Smooth muscle cell (in vitro differentiated cells): ENCODE data around the gene SLC6A3. TPM values are rescaled to one million over a fixed set of nuclear protein-coding genes. Genes with fewer than 3 reads are reported as not detected.

ENCODE experiments used
- DNase-seq: peaks from one replicate; lab custom pipeline; 2025; ENCODE audit not compliant: unreplicated experiment; lab: John Stamatoyannopoulos, UW
- H2AFZ ChIP-seq: fragments of 200-600 bp; sonication (generic); 2 replicates; pipeline ENCODE4 v1.6.0; 2016; ENCODE audit warnings: antibody characterized with exemption, low read depth, mild to moderate bottlenecking
- H3F3A ChIP-seq: fragments of 200-600 bp; sonication (generic); 2 replicates; pipeline ENCODE4 v1.6.0; 2017; ENCODE audit warnings: antibody characterized with exemption, low read depth
- H3K27ac ChIP-seq: fragments of 200-600 bp; sonication (generic); 2 replicates; pipeline ENCODE4 v1.5.1; 2016; ENCODE audit warnings: low read depth, mild to moderate bottlenecking
- H3K27me3 ChIP-seq: fragments of 200-600 bp; sonication (generic); 2 replicates; pipeline ENCODE4 v1.6.1; 2016; ENCODE audit warnings: low read depth, mild to moderate bottlenecking
- H3K36me3 ChIP-seq: fragments of 200-600 bp; sonication (generic); 2 replicates; pipeline ENCODE4 v1.5.1; 2016; ENCODE audit warnings: low read depth
- H3K4me1 ChIP-seq: fragments of 200-600 bp; sonication (generic); 2 replicates; pipeline ENCODE4 v1.5.1; 2016; ENCODE audit warnings: low read depth
- H3K4me2 ChIP-seq: fragments of 200-600 bp; sonication (generic); 2 replicates; pipeline ENCODE4 v1.6.0; 2016; ENCODE audit warnings: mild to moderate bottlenecking
- H3K4me3 ChIP-seq: fragments of 200-600 bp; sonication (generic); 2 replicates; pipeline ENCODE4 v1.5.1; 2016; ENCODE audit warnings: mild to moderate bottlenecking
- H3K79me2 ChIP-seq: fragments of 200-600 bp; sonication (generic); 2 replicates; pipeline ENCODE4 v1.6.0; 2016; ENCODE audit warnings: low read depth, mild to moderate bottlenecking
- H3K9ac ChIP-seq: fragments of 200-600 bp; sonication (generic); 2 replicates; pipeline ENCODE4 v1.6.0; 2016; ENCODE audit warnings: low read depth
- H3K9me3 ChIP-seq: fragments of 200-600 bp; sonication (generic); replicated peaks from 2 replicates; pipeline ENCODE4 v1.5.1; 2016; ENCODE audit warnings: low read depth
- H4K20me1 ChIP-seq: fragments of 200-600 bp; sonication (generic); 2 replicates; pipeline ENCODE4 v1.6.0; 2016; ENCODE audit warnings: low read depth
- CTCF ChIP-seq: fragments of 200-600 bp; sonication (generic); IDR thresholded peaks from 2 replicates; pipeline ENCODE4 v1.5.1; 2017; ENCODE audit warnings: borderline replicate concordance, mild to moderate bottlenecking, antibody characterized with exemption; ENCODE audit not compliant: insufficient read depth, poor library complexity, severe bottlenecking
- WGBS: methylation state at CpG from one replicate; pipeline ENCODE4 v1.1.7; 2016; ENCODE audit warnings: low lambda C conversion rate; 5-methylcytosine and 5-hydroxymethylcytosine counted together
- polyA plus RNA-seq: library from polyadenylated mRNA; unstranded; fragments of >200 nt; fragmentation: Nextera tagmentation; extraction: Ambion mirVana; gene quantifications from 2 replicates; pipeline ENCODE4 v1.2.1, GENCODE V29; 2016
- total RNA-seq: library from RNA; depleted of rRNA; stranded (reverse); fragments of >200 nt; gene quantifications from 2 replicates; pipeline ENCODE4 v1.2.3, GENCODE V29; 2014

SLC6A3 gene
- total and polyA plus RNA-seq, 2 experiments from 2014 or later: not detected

GRCh38 chr5:1484730-1485578 is 39.7 kb upstream of the SLC6A3 start:
- no peak for TF ChIP-seq CTCF

GRCh38 chr5:1483856-1484729 is 38.9 kb upstream of the SLC6A3 start:
- H3K4me3 ChIP-seq: no peak overlapping the region
- H3K27me3 ChIP-seq: no peaks in the 10 kb centered on the region
- H2AFZ ChIP-seq: no peak overlapping the region
- DNase-seq: no peak
- no peak for TF ChIP-seq CTCF
- 97% methylated on average over 29 of the region's 33 CpGs for WGBS
- H4K20me1 ChIP-seq: peaks cover 66% of the 10 kb centered on the region
- H3K27ac ChIP-seq: no peak overlapping the region
- no peak overlapping the region for H3K4me2 ChIP-seq
- no peaks in the 10 kb centered on the region for H3K79me2 ChIP-seq
- H3K9ac ChIP-seq: no peak overlapping the region
- no peaks in the 10 kb centered on the region for H3K4me1 ChIP-seq
- no peaks in the 10 kb centered on the region for H3F3A ChIP-seq
- no peaks in the 10 kb centered on the region for H3K9me3 ChIP-seq
- H3K36me3 ChIP-seq: no peaks in the 10 kb centered on the region

More at GRCh38 chr5:1484730-1485578, 39.7 kb upstream of the SLC6A3 start:
- H3K27ac ChIP-seq: no peak overlapping the region
- H3K36me3 ChIP-seq: no peaks in the 10 kb centered on the region
- 97% methylated on average over 20 of the region's 20 CpGs for whole genome bisulfite sequencing
- no peaks in the 10 kb centered on the region for H3K27me3 ChIP-seq
- H3K9me3 ChIP-seq: no peaks in the 10 kb centered on the region
- no peaks in the 10 kb centered on the region for H3K79me2 ChIP-seq
- peaks cover 66% of the 10 kb centered on the region for H4K20me1 ChIP-seq
- DNase-seq: no peak
- no peak overlapping the region for H3K9ac ChIP-seq
- no peaks in the 10 kb centered on the region for H3K4me1 ChIP-seq
- no peak overlapping the region for H3K4me2 ChIP-seq
- no peaks in the 10 kb centered on the region for H3F3A ChIP-seq
- H3K4me3 ChIP-seq: no peak overlapping the region
- H2AFZ ChIP-seq: no peak overlapping the region

GRCh38 chr5:1483064-1483463 is 37.8 kb upstream of the SLC6A3 start:
- Histone ChIP-seq H3K4me2 (no peak overlapping the region), H3K36me3 (no peaks in the 10 kb centered on the region), H3K9ac (no peak overlapping the region), H3F3A (no peaks in the 10 kb centered on the region), H3K4me1 (no peaks in the 10 kb centered on the region), H3K9me3 (no peaks in the 10 kb centered on the region), H4K20me1 (peaks cover 62% of the 10 kb centered on the region), H2AFZ (no peak overlapping the region), H3K27ac (no peak overlapping the region), H3K27me3 (no peaks in the 10 kb centered on the region), H3K79me2 (no peaks in the 10 kb centered on the region), H3K4me3 (no peak overlapping the region)
- WGBS: 97% methylated on average over 13 of the region's 13 CpGs
- DNase-seq: no peak
- TF ChIP-seq CTCF: no peak
